ENCODE measurements around the gene IFTAP. TPM values are rescaled to one million over a fixed set of nuclear protein-coding genes. Genes with fewer than 3 reads are reported as not detected.
"Not testable (repeated sequence)": the region's sequence is repeated elsewhere in the genome, so short reads cannot be mapped to it uniquely, and the experiment has no call there.

Gene IFTAP
- total RNA-seq, 4 donors from 2014 or later: 0.80 to 22.3 (median 15.5) TPM

DNA sequence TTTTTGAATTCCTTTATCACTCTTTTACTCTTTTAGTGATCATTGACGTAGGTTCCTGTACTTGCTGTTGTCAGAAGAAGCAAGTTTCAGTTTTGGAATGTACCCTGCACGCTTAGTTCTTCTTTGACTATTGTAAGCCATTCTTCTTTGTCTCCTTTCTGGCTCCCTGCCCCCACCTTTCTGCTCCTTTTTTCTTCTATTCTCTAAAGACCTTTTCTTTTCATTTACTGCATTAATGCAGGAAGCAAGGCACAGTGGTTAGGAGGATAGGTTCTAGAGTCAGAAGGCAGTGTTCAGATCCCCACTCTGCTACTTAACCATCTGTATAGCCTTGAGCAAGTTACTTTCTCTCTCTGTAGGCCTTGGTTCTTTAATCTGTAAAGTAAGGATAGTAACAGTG is 37.5 kb downstream of the IFTAP start:
- no peak overlapping the region for H3K27ac ChIP-seq
- no peak for DNase-seq

DNA sequence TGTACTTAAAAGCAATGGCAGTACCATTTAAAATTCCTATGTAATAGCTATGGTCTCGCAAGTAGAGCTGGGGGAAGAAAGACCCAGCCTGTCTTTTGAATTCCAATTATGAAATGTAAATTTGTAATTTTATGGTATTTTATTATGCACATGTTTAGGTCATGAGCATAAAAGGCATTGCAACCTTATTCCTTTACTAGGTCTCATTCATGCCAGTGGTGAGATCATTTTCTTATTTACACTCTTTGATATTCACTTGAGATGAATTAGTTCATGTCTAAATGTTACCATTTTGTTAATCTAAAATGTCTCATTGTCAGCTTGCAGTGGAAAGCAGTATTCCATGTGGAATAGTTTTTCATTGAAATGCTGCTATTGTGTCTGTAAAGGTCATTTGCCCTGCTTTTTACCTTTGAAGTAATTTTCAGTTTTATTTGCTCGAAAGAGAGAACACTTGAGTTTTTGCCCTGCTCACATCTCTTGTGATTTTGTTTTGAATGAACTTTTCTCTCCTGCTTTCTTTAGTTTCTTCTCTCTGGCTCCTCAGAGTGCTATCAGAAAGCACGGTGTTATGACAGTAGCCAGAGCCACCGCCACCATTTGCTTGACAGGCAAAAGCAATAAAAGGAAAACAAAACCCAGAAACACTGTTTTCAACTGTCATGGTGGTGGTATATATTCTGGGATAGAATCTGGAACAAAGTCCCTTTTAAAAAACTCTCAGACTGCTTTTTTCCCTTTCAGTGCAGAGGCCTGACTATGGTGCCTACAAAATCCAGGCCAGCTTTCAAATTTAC is 41.0 kb downstream of the IFTAP start:
- intact Hi-C loops (cut with DNase I): no loop called here
- whole genome bisulfite sequencing, 2 donors: 86 to 96% methylated on average over 4 of the region's 4 CpGs
- DNase-seq: no peak

More for the DNA sequence above, 37.5 kb downstream of the IFTAP start:
- no peaks in the 10 kb centered on the region for H3K4me1 ChIP-seq
- intact Hi-C loops (cut with DNase I): no loop called here
- H3K27me3 ChIP-seq: no peaks in the 10 kb centered on the region
- TF ChIP-seq, protein P1, sequence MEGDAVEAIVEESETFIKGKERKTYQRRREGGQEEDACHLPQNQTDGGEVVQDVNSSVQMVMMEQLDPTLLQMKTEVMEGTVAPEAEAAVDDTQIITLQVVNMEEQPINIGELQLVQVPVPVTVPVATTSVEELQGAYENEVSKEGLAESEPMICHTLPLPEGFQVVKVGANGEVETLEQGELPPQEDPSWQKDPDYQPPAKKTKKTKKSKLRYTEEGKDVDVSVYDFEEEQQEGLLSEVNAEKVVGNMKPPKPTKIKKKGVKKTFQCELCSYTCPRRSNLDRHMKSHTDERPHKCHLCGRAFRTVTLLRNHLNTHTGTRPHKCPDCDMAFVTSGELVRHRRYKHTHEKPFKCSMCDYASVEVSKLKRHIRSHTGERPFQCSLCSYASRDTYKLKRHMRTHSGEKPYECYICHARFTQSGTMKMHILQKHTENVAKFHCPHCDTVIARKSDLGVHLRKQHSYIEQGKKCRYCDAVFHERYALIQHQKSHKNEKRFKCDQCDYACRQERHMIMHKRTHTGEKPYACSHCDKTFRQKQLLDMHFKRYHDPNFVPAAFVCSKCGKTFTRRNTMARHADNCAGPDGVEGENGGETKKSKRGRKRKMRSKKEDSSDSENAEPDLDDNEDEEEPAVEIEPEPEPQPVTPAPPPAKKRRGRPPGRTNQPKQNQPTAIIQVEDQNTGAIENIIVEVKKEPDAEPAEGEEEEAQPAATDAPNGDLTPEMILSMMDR (IDR thresholded peaks at IDR 0.05): no peak
- 65 to 80% methylated on average over 2 of the region's 2 CpGs for WGBS, 2 donors
- H3K36me3 ChIP-seq: peaks cover 0 to 10% (median 0%) of the 10 kb centered on the region in 3 donors
- no peak overlapping the region for H3K4me3 ChIP-seq
- no peaks in the 10 kb centered on the region for H3K9me3 ChIP-seq

DNA sequence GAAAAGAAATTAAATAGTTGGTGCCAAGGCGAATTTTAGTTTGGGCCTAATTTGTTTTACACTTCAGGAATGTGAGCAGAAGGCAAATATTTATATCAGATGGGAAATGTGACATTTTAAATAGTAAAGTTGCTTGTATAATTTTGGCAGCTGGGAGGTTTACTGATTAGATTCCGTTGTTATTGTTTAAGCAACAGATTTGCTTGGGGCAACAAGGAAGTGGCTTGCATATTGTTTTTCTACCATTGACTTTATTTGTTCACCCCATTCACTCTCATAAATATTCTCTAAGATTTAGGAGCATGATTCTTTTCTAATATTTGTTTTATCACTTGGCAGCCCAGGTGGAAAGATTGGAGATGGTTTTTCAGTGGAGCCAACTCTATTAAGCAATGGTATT is 44.3 kb downstream of the IFTAP start:
- DNase-seq: no peak
- H3K36me3 ChIP-seq: peaks cover 0 to 10% (median 0%) of the 10 kb centered on the region in 3 donors
- WGBS, 2 donors: 61 to 68% methylated on average over 2 of the region's 2 CpGs
- no peaks in the 10 kb centered on the region for H3K4me1 ChIP-seq
- no peaks in the 10 kb centered on the region for H3K27me3 ChIP-seq
- H3K4me3 ChIP-seq: no peak overlapping the region
- TF ChIP-seq POLR2A (IDR thresholded peaks at IDR 0.05): no peak
- TF ChIP-seq, protein P1 (IDR thresholded peaks at IDR 0.05): no peak
- H3K9me3 ChIP-seq: peaks cover 0 to 6% (median 0%) of the 10 kb centered on the region in 3 donors
- intact Hi-C loops (cut with DNase I): no loop called here
- no peak overlapping the region for H3K27ac ChIP-seq

More for the DNA sequence above, 41.0 kb downstream of the IFTAP start:
- TF ChIP-seq POLR2A (IDR thresholded peaks at IDR 0.05): no peak
- TF ChIP-seq, protein P1 (IDR thresholded peaks at IDR 0.05): no peak
- peaks cover 0 to 10% (median 0%) of the 10 kb centered on the region in 3 donors for H3K36me3 ChIP-seq
- H3K4me3 ChIP-seq: no peak overlapping the region
- H3K27me3 ChIP-seq: no peaks in the 10 kb centered on the region
- H3K9me3 ChIP-seq: no peaks in the 10 kb centered on the region
- no peaks in the 10 kb centered on the region for H3K4me1 ChIP-seq
- no peak overlapping the region for H3K27ac ChIP-seq

DNA sequence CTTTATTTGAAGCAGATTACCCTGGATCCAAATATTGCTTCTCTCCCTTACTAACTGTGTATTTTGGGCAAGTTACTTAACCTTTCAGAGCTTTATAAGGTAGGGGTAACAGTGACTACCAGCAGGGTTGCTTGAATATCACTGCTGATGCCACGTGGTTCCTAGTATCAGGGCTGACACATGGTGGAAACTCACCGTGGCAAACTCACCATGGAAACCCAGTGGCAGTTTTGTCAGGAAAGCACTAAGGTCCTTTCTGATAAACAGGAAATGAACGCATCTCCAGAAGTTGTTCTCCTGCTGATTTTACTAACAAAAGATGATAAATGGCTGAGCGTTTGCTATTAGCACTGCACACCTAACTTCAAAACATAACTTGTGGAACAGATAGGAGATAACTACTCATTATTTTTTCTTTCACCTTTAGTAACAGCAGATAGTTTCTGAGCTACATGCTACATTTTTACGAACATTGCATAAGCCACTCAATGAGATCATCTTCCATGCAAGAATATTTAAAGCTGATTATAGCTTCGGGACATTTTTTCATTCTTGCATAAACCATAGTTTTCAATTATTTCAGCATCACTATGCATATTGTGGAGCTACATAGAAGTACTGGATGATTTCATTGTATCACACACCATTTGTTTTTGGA is 63.4 kb downstream of the IFTAP start:
- DNase-seq: no peak

DNA sequence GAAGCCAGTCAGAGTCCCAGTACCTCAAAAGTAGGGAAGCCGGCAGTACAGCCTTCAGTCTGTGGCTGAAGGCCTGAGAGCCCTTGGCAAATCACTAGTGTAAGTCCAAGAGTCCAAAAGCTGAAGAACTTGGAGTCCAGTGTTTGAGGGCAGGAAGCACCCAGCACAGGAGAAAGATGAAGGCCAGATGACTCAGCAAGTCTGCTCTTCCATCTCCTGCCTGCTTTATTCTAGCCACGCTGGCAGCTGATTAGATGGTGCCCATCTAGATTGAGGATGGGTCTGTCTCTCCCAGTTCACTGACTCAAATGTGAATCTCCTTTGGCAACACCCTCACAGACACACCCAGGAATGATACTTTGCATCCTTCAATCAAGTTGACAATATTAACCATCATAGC is 67.1 kb downstream of the IFTAP start:
- H3K4me1 ChIP-seq; H3K27me3 ChIP-seq; H3K9me3 ChIP-seq; H3K27ac ChIP-seq; DNase-seq; intact Hi-C loops (cut with DNase I); H3K4me3 ChIP-seq: not testable (repeated sequence)
- WGBS, 2 donors: 75 to 88% methylated on average over 2 of the region's 2 CpGs
- peaks cover 0 to 15% (median 0%) of the 10 kb centered on the region in 3 donors for H3K36me3 ChIP-seq

More for the DNA sequence above, 63.4 kb downstream of the IFTAP start:
- no peak overlapping the region for H3K27ac ChIP-seq
- no peak overlapping the region for H3K4me3 ChIP-seq
- peaks cover 0 to 9% (median 0%) of the 10 kb centered on the region in 3 donors for H3K9me3 ChIP-seq
- H3K27me3 ChIP-seq: no peaks in the 10 kb centered on the region
- 71 to 85% methylated on average over 4 to 5 of the region's 6 CpGs for WGBS, 2 donors
- peaks cover 0 to 15% (median 0%) of the 10 kb centered on the region in 3 donors for H3K36me3 ChIP-seq
- no peaks in the 10 kb centered on the region for H3K4me1 ChIP-seq
- intact Hi-C loops (cut with DNase I): no loop called here
- TF ChIP-seq POLR2A (IDR thresholded peaks at IDR 0.05): no peak
- TF ChIP-seq, protein P1 (IDR thresholded peaks at IDR 0.05): no peak

Measured in esophagus squamous epithelium (tissue), 5 donors.